SW 1271 (cell line): ENCODE data around the gene DCXR.

Experiments used
- DNase-seq, 2 experiments: peaks; one replicate each; lab custom pipeline; 2025; lab: John Stamatoyannopoulos, UW

Gene DCXR

GRCh38 chr17:82037092-82037888, at the start of gene DCXR:
Gene DCXR (minus strand): TSS chr17:82037697. CDS start chr17:82037682, 15 bp downstream.
- peak; percentile 86 to 95 for DNase-seq

- no peak for DNase-seq
These were observed 48.7 kb upstream of the DCXR start for GRCh38 chr17:82085931-82086764.

GRCh38 chr17:82085031-82085861, 47.7 kb upstream of the DCXR start:
- DNase-seq: no peak

GRCh38 chr17:82084373-82085030, 47.0 kb upstream of the DCXR start:
- no peak for DNase-seq

- no peak for DNase-seq
These were observed 46.2 kb upstream of the DCXR start for GRCh38 chr17:82083533-82084359.

- no peak for DNase-seq
These were observed 45.5 kb upstream of the DCXR start for GRCh38 chr17:82083009-82083408.

GRCh38 chr17:82082456-82082855, 45.0 kb upstream of the DCXR start:
- no peak for DNase-seq

GRCh38 chr17:82081966-82082365, 44.5 kb upstream of the DCXR start:
- no peak for DNase-seq

GRCh38 chr17:82081546-82081945, 44.0 kb upstream of the DCXR start:
- DNase-seq: no peak

GRCh38 chr17:82080789-82081464, 43.4 kb upstream of the DCXR start:
- DNase-seq: no peak

- no peak for DNase-seq
These were observed 42.7 kb upstream of the DCXR start for GRCh38 chr17:82080048-82080788.

- DNase-seq: no peak
These were observed 41.6 kb upstream of the DCXR start for GRCh38 chr17:82079001-82079677.

- no peak for DNase-seq
These were observed 40.9 kb upstream of the DCXR start for GRCh38 chr17:82078433-82078832.

GRCh38 chr17:82077617-82078358, 40.3 kb upstream of the DCXR start:
- no peak for DNase-seq

- no peak for DNase-seq
These were observed 39.5 kb upstream of the DCXR start for GRCh38 chr17:82076785-82077591.

- no peak for DNase-seq
These were observed 38.7 kb upstream of the DCXR start for GRCh38 chr17:82076018-82076784.

- no peak for DNase-seq
These were observed 35.9 kb upstream of the DCXR start for GRCh38 chr17:82073446-82073845.
